NAMALWA (cell line): ENCODE data around the gene SSH2.
"Not testable (repeated sequence)": the region's sequence is repeated elsewhere in the genome, so short reads cannot be mapped to it uniquely, and the experiment has no call there.

Experiments
- DNase-seq: peaks from one replicate; pipeline ENCODE4 v3.0.0-alpha.2; 2015; ENCODE audit warnings: low spot score

Gene SSH2

GRCh38 chr17:29709866-29710519 lies 220.0 kb downstream of the SSH2 start:
- DNase-seq: no peak

GRCh38 chr17:29707212-29707571 lies 222.8 kb downstream of the SSH2 start:
- DNase-seq: peak; percentile 48

DNA sequence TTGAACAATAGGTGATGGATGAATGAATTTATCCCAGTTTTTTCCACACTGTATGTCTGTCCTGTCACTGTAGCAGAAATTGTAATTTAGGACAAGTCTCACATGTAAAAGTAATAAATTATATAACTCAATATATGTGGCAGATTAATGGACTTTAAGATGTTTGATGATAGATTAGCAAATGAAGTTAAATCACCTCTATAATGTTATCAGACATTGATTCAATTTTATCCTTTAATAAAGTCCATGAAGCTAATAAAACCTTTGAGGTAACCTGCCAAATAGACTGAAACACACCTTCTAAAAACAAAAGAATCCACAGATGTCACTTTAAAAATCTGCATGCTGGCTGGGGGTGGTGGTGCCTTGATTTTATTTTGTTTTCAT lies 224.0 kb downstream of the SSH2 start:
- DNase-seq: no peak

DNA sequence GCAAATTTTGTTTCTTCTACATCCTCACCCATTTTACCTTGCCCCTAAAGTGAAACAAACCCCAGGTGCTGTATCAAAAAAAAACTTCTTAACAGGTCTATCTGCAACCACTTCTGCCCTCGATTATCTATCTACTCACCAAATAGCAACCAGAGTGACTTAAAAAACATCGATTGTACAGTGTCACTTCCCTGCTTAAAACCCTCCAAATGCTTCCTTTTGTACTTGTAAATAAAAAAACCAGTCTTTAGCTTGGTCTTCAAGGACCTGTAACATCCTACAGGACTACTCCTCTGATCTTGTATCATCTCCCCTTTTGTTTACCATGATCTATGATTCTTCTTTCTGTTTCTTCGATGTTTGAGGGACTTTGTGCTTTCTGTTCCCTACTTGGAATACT lies 224.6 kb downstream of the SSH2 start:
- DNase-seq: no peak

GRCh38 chr17:29699283-29699682 lies 230.7 kb downstream of the SSH2 start:
- no peak for DNase-seq

- no peak for DNase-seq
Observed at GRCh38 chr17:29698837-29699236, 231.2 kb downstream of the SSH2 start.

- DNase-seq: no peak
Observed at GRCh38 chr17:29698019-29698777, 231.8 kb downstream of the SSH2 start.

DNA sequence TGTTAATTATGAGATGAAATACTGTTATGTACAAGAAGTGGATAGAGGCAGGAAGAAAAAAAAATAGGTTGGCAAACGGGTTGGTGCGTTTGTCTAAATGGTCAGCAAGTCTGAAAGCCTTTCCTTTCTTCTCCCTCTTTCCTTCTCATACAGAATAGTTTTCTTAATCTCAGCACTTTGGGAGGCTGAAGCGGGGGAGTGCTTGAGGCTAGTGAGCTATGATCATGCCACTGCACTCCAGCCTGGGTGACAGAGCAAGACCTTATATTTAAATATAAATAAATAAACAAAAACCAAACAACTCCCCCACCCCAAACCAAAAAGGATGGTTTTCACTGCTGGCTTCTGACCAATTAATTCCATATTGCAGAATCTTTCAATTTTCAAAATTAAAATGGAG lies 232.7 kb downstream of the SSH2 start:
- no peak for DNase-seq

DNA sequence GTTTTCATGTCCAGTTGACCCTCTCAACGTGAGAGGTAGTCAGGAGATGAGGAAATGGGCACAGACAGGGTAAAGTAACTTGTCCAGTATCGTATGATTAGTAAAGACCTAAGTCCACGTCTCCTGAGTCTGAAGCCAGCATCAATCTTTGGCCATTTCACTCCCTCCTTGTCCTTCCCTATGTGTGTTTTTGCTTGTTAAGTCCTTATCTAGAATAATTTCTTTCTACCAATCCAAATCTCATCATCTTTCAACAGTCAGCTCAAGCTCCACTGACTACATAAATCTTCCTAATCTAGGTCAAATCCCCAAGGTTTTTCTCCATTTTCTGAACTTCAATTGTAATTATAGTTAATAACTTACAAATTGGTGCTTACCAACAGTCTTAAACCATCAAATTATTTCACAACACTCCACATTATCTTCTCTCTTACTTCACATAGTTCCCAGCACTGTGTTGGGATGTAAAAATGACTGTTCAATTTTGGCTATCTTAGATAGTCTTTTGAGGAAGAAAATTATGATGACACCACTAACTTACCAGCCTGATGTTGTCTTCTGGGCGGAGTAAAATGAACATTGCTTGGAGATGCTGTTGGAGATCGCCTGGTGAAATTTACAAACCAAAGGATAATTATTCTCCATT lies 235.0 kb downstream of the SSH2 start:
- DNase-seq: no peak

GRCh38 chr17:29693751-29694150 lies 236.3 kb downstream of the SSH2 start:
- no peak for DNase-seq

GRCh38 chr17:29687596-29687995 lies 242.4 kb downstream of the SSH2 start:
- no peak for DNase-seq

DNA sequence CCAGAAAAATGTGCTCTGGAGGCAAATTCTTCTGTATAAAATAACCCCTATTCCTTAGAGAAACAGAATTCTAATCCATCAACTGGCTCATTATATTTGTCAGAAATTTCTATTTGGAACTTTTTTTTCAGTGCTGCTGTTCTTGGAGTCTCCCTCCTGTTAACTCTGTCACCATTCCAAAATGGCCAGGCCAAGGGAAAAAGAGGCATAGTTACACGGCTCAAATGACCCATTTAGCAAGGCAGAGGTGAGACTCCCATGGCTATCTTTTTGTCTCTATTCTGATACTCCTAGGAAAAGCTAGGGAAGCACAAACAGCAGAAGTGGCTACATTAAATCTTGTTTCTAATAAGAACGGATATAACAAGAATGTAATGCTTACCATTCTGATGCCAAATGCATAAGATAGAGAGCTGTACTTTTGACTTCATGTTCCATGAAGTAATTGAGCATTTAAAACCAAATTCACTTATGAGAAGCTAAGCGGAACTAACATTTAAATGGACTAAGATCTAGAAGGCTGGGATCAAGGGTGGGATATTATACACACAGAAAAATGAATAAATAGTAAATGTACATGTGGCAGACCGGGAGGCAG lies 242.9 kb downstream of the SSH2 start:
- no peak for DNase-seq

DNA sequence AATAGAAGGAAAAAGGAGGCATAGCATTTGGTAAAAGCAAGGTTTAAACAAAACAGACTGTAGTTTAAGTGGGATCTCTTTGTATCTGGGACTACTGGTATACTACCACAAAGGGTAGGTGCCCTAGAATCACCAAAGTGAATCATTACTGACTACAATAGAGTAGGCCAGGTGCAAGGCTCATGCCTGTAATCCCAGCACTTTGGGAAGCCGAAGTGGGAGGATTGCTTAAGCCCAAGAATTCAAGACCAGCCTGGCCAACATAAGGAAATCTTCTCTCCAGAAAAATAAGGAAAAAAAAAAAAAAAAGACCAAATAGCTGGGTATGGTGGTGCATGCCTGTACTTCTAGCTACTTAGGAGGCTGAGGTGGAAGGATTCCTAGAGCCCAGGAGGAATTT lies 246.5 kb downstream of the SSH2 start:
- no peak for DNase-seq

GRCh38 chr17:29682987-29683386 lies 247.0 kb downstream of the SSH2 start:
- no peak for DNase-seq

DNA sequence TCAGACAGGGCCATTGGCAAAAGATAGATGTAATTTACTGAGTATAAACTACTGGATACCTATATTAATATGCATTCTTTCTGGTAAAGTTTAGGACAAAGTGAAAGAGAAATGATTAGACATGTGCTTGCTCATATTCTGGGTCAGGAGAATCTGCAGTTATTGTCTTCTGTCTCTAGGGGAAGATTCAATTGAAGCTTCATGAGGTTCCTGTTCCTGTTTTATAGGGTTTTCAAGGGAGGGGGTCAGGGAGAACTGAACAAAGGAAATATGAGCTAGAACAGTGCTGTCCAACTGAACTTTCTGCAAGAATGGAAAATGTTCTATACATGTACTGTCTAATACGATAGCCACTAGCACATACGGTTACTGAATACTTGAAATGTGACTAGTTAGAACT lies 248.0 kb downstream of the SSH2 start:
- DNase-seq: peak; percentile 78

DNA sequence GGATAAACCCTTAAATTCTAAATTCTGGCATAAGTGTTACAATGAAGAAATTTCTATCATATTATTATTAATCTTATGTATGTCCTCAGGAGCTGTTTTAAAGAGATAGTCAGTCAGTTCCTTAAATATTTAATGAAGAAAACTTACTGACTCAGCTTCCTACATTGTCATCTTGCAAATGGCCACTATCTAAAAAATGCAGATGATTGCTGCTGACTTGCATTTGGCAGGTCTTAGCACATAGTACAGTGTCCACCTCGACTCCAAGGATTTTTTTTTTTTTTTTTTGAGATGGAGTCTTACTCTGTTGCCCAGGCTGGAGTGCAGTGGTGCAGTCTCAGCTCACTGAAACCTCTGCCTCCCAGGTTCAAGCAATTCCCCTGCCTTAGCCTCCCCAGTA lies 252.2 kb downstream of the SSH2 start:
- no peak for DNase-seq

- no peak for DNase-seq
Observed at GRCh38 chr17:29677221-29677791, 252.7 kb downstream of the SSH2 start.

DNA sequence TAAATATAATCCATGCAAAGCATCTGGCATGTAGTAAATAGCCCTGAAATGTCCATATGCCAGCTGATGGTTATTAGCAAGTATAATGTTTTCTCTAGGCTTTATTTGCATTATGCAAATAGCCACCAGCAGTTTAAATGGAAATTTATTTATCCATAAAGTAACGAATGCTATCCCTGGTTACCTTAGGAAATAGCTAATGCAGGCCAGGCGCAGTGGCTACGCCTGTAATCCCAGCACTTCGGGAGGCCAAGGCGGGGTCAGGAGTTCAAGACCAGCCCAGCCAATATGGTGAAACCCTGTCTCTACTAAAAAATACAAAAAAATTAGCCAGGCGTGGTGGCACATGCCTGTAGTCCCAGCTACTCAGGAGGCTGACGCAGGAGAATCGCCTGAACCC lies 254.1 kb downstream of the SSH2 start:
- DNase-seq: not testable (repeated sequence)

GRCh38 chr17:29674281-29674680 lies 255.7 kb downstream of the SSH2 start:
- DNase-seq: peak; percentile 42

- no peak for DNase-seq
Observed at GRCh38 chr17:29671661-29672060, 258.4 kb downstream of the SSH2 start.

DNA sequence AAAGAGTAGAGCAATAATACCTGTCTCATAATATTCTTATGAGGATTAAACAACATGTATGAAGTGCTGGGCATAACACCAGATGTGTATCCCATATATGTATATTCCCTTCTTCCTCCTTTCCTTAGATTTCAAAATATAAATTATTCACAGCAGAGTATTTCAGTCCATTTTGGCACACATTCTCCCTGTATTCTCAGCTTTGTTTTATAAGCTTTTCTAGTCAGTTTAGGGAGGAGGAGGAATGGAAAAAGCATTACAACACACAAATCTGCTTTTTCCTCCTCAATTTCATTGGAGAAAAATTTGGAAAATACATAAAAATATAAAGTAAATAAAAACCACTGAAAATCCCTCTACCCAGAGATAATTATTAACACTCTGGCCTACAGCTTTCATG lies 260.8 kb downstream of the SSH2 start:
- no peak for DNase-seq

- DNase-seq: no peak
Observed at GRCh38 chr17:29667969-29668368, 262.1 kb downstream of the SSH2 start.

- DNase-seq: no peak
Observed at GRCh38 chr17:29665481-29665810, 264.6 kb downstream of the SSH2 start.
